Chondrocyte (in vitro differentiated cells): ENCODE results near the gene DPM1. TPM values are rescaled to one million over a fixed set of nuclear protein-coding genes. Genes with fewer than 3 reads are reported as not detected.
A peak's percentile ranks its signal among the peaks of the same experiment; 100 is the strongest.

Experiments used
- DNase-seq: peaks from one replicate; pipeline ENCODE4 v3.0.0; 2021; ENCODE audit warnings: mixed read lengths, low spot score
- H3K27ac Mint-ChIP-seq: one replicate; pipeline ENCODE4 v1.8.0; 2021; ENCODE audit warnings: mild to moderate bottlenecking, moderate library complexity, mixed read lengths; ENCODE audit not compliant: unreplicated experiment
- H3K27me3 Mint-ChIP-seq: 2 replicates; pipeline ENCODE4 v1.8.0; 2021; ENCODE audit warnings: low read depth, mixed read lengths
- H3K36me3 Mint-ChIP-seq: 2 replicates; pipeline ENCODE4 v1.8.0; 2021; ENCODE audit warnings: low read depth, mixed read lengths
- H3K4me1 Mint-ChIP-seq: 2 replicates; pipeline ENCODE4 v1.8.0; 2021; ENCODE audit warnings: low read depth, mild to moderate bottlenecking, mixed read lengths
- H3K4me3 Mint-ChIP-seq: one replicate; pipeline ENCODE4 v1.8.0; 2021; ENCODE audit warnings: mild to moderate bottlenecking, moderate library complexity, mixed read lengths; ENCODE audit not compliant: unreplicated experiment
- H3K9me3 Mint-ChIP-seq: 2 replicates; pipeline ENCODE4 v1.8.0; 2021; ENCODE audit warnings: low read depth, mixed read lengths
- total RNA-seq: library from RNA; stranded (reverse); gene quantifications from 3 replicates; pipeline ENCODE4 v1.2.1, GENCODE V29; 2021
- TF ChIP-seq, protein P1 (sequence below): fragments of 200-600 bp; sonication (generic); IDR thresholded peaks from 2 replicates; pipeline ENCODE4 v1.5.0; 2021; ENCODE audit warnings: antibody characterized with exemption, mild to moderate bottlenecking, moderate library complexity

Gene DPM1
- total RNA-seq, 1 donor from 2014 or later = 40.5 TPM

DNA sequence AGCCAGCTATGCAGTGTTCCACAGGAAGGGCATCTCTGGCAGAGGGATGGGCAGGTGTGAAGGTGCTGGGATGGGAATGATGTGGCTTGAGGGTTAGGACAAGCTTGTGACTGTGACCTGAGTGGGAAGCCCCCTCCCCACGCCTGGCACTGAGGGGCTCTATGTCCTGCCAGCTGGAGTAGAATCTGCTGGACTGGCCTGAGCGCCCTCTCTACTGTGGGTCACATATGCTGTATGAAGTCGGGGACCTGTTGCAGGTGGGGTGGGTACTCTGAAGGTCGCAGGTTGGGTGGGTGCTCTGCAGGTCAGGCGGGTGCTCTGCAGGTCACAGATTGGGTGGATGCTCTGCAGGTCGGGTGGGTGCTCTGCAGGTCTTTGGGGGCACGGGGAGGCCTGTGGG, 44.3 kb upstream of the DPM1 start:
- no peaks in the 10 kb centered on the region for H3K9me3 Mint-ChIP-seq
- H3K27me3 Mint-ChIP-seq = peaks cover 3% of the 10 kb centered on the region
- H3K4me1 Mint-ChIP-seq = no peaks in the 10 kb centered on the region
- TF ChIP-seq, protein P1, sequence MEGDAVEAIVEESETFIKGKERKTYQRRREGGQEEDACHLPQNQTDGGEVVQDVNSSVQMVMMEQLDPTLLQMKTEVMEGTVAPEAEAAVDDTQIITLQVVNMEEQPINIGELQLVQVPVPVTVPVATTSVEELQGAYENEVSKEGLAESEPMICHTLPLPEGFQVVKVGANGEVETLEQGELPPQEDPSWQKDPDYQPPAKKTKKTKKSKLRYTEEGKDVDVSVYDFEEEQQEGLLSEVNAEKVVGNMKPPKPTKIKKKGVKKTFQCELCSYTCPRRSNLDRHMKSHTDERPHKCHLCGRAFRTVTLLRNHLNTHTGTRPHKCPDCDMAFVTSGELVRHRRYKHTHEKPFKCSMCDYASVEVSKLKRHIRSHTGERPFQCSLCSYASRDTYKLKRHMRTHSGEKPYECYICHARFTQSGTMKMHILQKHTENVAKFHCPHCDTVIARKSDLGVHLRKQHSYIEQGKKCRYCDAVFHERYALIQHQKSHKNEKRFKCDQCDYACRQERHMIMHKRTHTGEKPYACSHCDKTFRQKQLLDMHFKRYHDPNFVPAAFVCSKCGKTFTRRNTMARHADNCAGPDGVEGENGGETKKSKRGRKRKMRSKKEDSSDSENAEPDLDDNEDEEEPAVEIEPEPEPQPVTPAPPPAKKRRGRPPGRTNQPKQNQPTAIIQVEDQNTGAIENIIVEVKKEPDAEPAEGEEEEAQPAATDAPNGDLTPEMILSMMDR = no peak
- no peak overlapping the region for H3K4me3 Mint-ChIP-seq
- no peak overlapping the region for H3K27ac Mint-ChIP-seq
- peaks cover 6% of the 10 kb centered on the region for H3K36me3 Mint-ChIP-seq
- DNase-seq = peak; percentile 46

DNA sequence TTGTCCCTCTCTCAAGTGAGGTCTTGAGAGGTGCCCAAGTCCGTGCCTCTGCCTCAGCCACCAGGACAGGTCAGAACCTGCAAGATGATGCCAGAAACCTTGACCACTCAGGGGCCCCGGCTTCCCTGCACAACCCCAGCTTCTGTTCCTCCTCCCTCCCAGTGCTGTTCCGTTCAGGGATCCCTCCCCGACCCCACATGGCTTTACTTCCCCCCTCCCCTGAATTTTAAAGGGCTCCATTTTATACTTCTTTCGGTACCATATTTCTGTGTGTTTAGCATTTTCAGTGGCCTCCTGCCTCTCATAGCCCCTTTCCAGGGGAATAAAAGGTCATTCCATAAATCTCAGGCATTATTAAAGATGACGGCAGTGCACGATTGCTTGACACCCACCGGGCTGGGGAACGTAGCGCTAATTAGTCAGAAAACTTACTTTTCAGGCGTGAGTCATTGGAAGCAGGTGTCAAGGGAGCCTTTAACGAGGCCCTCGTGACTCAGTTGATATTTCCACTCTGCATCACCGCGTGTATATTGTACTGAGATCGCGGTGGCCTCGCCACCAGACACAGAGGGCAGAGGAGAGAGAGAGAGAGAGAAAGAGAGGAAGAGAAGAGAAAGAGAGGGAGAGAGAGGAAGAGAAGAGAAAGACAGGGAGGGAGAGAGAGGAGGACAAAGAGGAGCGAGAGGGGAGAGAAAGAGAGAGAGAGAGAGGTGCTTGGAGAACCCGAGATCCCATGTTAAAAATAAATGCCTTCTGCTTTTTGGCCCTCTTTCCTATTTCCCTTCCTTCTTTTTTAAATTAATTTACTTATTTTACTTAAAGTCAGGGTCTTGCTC, 43.3 kb upstream of the DPM1 start:
- no peaks in the 10 kb centered on the region for H3K9me3 Mint-ChIP-seq
- peaks cover 3% of the 10 kb centered on the region for H3K27me3 Mint-ChIP-seq
- TF ChIP-seq, protein P1 = no peak
- no peak overlapping the region for H3K4me3 Mint-ChIP-seq
- H3K4me1 Mint-ChIP-seq = peaks cover 3% of the 10 kb centered on the region
- H3K36me3 Mint-ChIP-seq = peaks cover 6% of the 10 kb centered on the region
- H3K27ac Mint-ChIP-seq = no peak overlapping the region
- no peak for DNase-seq

DNA sequence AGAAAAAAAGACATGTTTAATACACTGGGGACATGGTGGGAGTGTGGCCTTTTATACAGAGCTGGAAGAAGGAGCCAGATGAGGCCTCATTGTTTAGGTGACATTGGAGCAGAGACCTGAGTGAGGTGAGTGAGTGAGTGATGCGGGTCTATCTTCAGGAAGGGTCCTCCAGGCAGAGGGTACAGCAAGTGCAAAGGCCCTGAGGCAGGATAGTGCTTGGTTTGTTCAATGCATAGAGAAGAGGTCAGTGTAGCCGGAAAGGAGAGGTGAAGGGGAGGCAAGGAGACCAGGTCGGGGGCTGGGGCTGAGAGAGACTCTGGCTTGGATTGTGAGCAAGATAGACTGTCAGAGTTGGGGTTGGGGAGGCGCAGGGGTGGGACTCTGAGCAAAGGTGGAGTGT, 41.0 kb upstream of the DPM1 start:
- TF ChIP-seq, protein P1 = no peak
- no peak overlapping the region for H3K4me3 Mint-ChIP-seq
- no peaks in the 10 kb centered on the region for H3K9me3 Mint-ChIP-seq
- H3K27me3 Mint-ChIP-seq = peaks cover 6% of the 10 kb centered on the region
- no peak overlapping the region for H3K27ac Mint-ChIP-seq
- peaks cover 3% of the 10 kb centered on the region for H3K4me1 Mint-ChIP-seq
- DNase-seq = no peak
- peaks cover 2% of the 10 kb centered on the region for H3K36me3 Mint-ChIP-seq

DNA sequence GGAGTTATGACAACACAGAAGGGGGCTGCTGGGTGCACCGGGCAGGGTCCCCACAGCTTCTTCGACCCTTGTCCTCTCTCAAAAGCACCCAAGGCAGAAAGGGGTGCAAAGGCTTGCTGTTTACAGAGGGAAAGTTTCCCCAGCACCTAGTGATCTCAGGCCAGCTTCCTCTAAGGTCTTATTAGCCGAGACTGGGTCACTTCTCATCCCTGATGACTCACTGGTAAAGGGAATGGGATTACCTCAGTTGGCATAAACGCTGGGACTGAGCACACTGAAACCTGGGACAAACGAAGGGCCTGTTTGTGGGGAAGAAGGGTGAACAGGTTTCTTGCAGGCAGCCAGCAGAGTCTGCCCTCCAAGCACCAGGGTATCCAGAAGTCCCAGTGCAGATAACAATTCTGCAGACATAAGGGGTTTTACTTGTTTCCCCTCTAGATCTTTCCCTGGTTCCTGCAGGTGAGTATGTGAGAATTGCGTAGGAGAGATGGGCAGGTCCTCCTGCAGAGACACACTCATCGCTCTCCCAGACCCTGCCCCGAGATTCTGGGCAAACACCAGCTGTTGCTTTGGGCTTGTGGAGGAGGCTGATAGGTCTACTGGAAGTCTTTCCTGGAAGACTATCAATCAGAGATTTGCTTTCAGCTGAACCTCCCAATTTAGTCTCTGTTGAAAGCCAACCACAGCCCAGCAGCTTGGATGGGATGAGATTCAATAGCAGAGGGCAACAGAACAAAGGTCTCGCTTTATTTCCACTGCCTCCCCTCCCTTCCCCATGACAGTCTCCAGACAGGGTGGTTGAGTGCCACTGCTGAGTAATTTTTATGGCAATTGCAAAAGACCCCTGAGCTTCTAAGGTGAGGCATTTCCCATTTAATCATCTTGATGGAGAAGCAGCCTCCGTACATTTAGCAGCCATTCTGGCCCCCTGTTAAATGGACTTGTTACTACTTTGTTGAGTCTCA, 38.9 kb upstream of the DPM1 start:
- no peak for DNase-seq
- no peak overlapping the region for H3K27ac Mint-ChIP-seq
- H3K27me3 Mint-ChIP-seq = peaks cover 6% of the 10 kb centered on the region
- peaks cover 12% of the 10 kb centered on the region for H3K4me1 Mint-ChIP-seq
- no peak overlapping the region for H3K4me3 Mint-ChIP-seq
- TF ChIP-seq, protein P1 = no peak
- no peaks in the 10 kb centered on the region for H3K9me3 Mint-ChIP-seq
- no peaks in the 10 kb centered on the region for H3K36me3 Mint-ChIP-seq

DNA sequence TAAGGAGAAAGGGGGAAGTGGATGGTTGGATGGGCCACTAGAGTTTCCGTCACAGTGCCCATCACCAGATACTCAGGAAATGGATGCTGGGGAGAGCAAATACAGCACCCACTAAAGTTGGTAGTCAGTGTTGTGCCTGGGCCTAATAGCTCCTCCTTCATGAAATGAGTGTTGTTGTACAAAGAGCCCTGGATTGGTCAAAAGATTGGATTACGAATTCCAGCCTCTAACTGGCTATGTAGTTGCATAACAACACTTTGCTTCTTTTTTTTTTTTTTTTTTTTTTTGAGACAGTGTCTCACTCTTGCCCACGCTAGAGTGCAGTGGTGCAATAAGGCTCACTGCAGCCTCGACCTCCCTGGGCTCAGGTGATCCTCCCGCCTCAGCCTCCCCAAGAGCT, 37.2 kb upstream of the DPM1 start:
- Mint-ChIP-seq H3K9me3 (no peaks in the 10 kb centered on the region), H3K4me3 (no peak overlapping the region), H3K36me3 (no peaks in the 10 kb centered on the region), H3K27me3 (peaks cover 3% of the 10 kb centered on the region), H3K27ac (no peak overlapping the region), H3K4me1 (peaks cover 12% of the 10 kb centered on the region)
- TF ChIP-seq, protein P1 = no peak
- DNase-seq = no peak
